OCI-LY7 (cell line): ENCODE results near the gene RBM17.

Experiments
- EZH2phosphoT487 ChIP-seq: fragments of 200-600 bp; sonication (generic); IDR thresholded peaks from 2 replicates; pipeline ENCODE4 v1.6.1; 2018; ENCODE audit warnings: low read depth, borderline replicate concordance, mild to moderate bottlenecking, mixed run types, antibody characterized with exemption, low read length, moderate library complexity, mixed read lengths
- TF ChIP-seq, protein P1 (sequence below): fragments of 200-600 bp; sonication (generic); conservative IDR thresholded peaks from 2 replicates; pipeline ENCODE4 v1.5.1; 2014; ENCODE audit warnings: mild to moderate bottlenecking, antibody characterized with exemption, low read length, moderate library complexity, mixed read lengths

DNA sequence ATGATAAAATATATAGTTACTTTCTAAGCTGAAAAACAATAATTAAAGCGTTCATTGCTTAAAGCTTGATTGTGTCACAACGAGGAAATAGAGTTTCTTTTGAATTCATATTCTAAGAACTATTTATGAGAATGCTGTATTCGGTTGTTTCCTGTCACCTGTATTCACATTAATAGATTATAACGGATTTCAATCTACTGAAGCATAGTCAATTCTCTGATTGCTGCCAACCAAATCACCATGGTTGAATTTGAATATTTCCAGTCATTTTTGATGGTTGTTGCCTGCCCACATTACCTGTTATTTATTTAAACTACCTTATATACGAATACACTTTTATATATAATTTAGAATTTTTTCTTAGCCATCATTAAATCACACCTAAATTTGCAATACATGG, 48.6 kb upstream of the RBM17 start:
- TF ChIP-seq, protein P1, sequence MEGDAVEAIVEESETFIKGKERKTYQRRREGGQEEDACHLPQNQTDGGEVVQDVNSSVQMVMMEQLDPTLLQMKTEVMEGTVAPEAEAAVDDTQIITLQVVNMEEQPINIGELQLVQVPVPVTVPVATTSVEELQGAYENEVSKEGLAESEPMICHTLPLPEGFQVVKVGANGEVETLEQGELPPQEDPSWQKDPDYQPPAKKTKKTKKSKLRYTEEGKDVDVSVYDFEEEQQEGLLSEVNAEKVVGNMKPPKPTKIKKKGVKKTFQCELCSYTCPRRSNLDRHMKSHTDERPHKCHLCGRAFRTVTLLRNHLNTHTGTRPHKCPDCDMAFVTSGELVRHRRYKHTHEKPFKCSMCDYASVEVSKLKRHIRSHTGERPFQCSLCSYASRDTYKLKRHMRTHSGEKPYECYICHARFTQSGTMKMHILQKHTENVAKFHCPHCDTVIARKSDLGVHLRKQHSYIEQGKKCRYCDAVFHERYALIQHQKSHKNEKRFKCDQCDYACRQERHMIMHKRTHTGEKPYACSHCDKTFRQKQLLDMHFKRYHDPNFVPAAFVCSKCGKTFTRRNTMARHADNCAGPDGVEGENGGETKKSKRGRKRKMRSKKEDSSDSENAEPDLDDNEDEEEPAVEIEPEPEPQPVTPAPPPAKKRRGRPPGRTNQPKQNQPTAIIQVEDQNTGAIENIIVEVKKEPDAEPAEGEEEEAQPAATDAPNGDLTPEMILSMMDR: no peak
- no peak for TF ChIP-seq EZH2phosphoT487
